ENCODE results near the gene DDX25. TPM values are rescaled to one million over a fixed set of nuclear protein-coding genes. Genes with fewer than 3 reads are reported as not detected.

The DDX25 gene
- total and polyA plus RNA-seq, 9 of the 15 experiments (the other 6 are each of a cell fraction or from before 2014, with no cell fraction given) = not detected

DNA sequence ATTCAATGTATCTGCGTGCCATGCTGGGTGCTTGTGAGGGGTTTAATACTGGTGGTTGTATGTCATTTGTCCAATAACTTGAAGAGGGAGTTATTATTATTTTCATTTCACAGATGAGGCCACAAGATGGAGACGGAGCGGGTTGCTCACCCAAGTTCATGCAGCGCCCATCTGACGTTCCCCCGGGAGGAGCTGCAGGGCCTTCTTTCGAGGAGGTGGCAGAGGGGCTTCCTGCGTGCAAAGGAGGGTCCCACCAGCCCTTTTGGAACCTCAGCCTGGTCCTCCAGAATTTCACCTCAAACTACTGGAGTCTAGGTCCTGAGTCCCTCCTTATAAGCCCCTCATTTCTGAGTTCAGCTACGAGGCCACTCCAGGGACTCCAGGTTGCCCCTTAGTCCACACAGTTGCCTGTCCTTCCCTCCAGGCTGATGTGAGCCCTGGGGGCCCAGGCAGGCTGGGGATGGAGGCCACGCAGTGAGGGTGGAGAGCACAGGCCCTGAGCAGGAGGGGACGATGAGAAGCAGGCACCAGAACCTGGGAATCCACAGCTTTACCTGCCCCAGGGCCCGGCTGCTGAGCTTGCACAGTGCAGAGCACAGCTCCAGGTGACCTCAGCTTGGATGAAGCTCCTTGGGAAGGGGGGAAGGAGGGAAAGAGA is 38.6 kb downstream of the DDX25 start:
- in situ Hi-C loops (cut with MboI) = no loop called here
- Histone ChIP-seq H3K27me3 (ENCODE audit: control insufficient read depth in 2 of 2, insufficient read depth in 2 of 2, low read length in 2 of 2) (peaks cover 17 to 56% of the 10 kb centered on the region in 2 experiments), H3K4me2 (ENCODE audit: insufficient read depth, low read length) (no peak overlapping the region), H2AFZ (ENCODE audit: low read depth, low read length) (no peak overlapping the region), H3K9ac (ENCODE audit: insufficient read depth in 1 of 2, low read depth in 2 of 2, low read length in 2 of 2) (peak overlapping the region in 1 of 2 experiments; percentile 63; a peak in 1 of 4 replicates), H3K36me3 (ENCODE audit: control insufficient read depth, insufficient read depth, low read length) (no peaks in the 10 kb centered on the region), H3K9me1 (ENCODE audit: control insufficient read depth, insufficient read depth, low read length) (no peaks in the 10 kb centered on the region), H4K20me1 (replicated peaks; ENCODE audit: control insufficient read depth, insufficient read depth, low read length) (peaks cover 5% of the 10 kb centered on the region), H3K4me3 (no peak overlapping the region), H3K4me1 (replicated peaks in 1 of 2; ENCODE audit: control insufficient read depth in 2 of 2, insufficient read depth in 2 of 2, low read length in 2 of 2) (peaks cover 2 to 15% of the 10 kb centered on the region in 2 experiments; a peak in 3 of 5 replicates), H3K9me3 (replicated peaks; ENCODE audit: control insufficient read depth, insufficient read depth, low read depth, low read length) (no peaks in the 10 kb centered on the region), H3K79me2 (ENCODE audit: control insufficient read depth, insufficient read depth, low read length) (no peaks in the 10 kb centered on the region), H3K27ac (ENCODE audit: extremely low read depth, low read depth, low read length) (no peak overlapping the region)
- 11% methylated on average over 10 of the region's 12 CpGs for WGBS (ENCODE audit: insufficient coverage, low coverage, missing lambda C conversion rate)
- FAIRE-seq = no peak
- no peak for ATAC-seq
- CTCF ChIA-PET (ENCODE audit: low intra/inter-chr PET ratio) = no interaction called here
- POLR2A ChIA-PET = interaction anchor here (1.5 kb wide), 1 partner anchor 11 kb away, joined by 6 read pairs; no protein-coding TSS in a partner anchor
- no TSS peak for BruUV-seq (replicated peaks)
- no peak for DNase-seq (ENCODE audit: extremely low read depth in 1 of 4, low spot score in 3 of 4)
- intact Hi-C loops (cut with micrococcal nuclease) = loop anchor here (5.0 kb wide), 1 partner anchor 249 kb away; no protein-coding TSS in a partner anchor
- no peak for TF ChIP-seq NR0B1 (IDR thresholded peaks at IDR 0.05; ENCODE audit: partially characterized antibody)
- no peak for TF ChIP-seq CHD2 (IDR thresholded peaks at IDR 0.05; ENCODE audit: low read depth, low read length)
- TF ChIP-seq, protein P1, sequence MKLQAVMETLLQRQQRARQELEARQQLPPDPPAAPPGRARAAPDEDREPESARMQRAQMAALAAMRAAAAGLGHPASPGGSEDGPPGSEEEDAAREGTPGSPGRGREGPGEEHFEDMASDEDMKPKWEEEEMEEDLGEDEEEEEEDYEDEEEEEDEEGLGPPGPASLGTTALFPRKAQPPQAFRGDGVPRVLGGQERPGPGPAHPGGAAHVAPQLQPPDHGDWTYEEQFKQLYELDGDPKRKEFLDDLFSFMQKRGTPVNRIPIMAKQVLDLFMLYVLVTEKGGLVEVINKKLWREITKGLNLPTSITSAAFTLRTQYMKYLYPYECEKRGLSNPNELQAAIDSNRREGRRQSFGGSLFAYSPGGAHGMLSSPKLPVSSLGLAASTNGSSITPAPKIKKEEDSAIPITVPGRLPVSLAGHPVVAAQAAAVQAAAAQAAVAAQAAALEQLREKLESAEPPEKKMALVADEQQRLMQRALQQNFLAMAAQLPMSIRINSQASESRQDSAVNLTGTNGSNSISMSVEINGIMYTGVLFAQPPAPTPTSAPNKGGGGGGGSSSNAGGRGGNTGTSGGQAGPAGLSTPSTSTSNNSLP (IDR thresholded peaks at IDR 0.05; ENCODE audit: borderline replicate concordance, low read depth, low read length) = no peak
- no peak for TF ChIP-seq GABPB2 (CRISPR knock-in tag; conservative IDR thresholded peaks at IDR 0.05)
- no peak for TF ChIP-seq NR3C1 (CRISPR knock-in tag; IDR thresholded peaks at IDR 0.05)
- no peak for TF ChIP-seq EGR1 (conservative IDR thresholded peaks at IDR 0.05)
- TF ChIP-seq KLF10 (CRISPR knock-in tag; IDR thresholded peaks at IDR 0.05) = no peak
- no peak for TF ChIP-seq ZNF766 (CRISPR knock-in tag; conservative IDR thresholded peaks at IDR 0.05)
- no peak for TF ChIP-seq BRD9 (IDR thresholded peaks at IDR 0.05; ENCODE audit: low read depth, partially characterized antibody)
- TF ChIP-seq KAT2B (IDR thresholded peaks at IDR 0.05; ENCODE audit: low read depth, low read length) = no peak
- no peak for TF ChIP-seq PTTG1 (tag; IDR thresholded peaks at IDR 0.05; ENCODE audit: low read depth)
- no peak for TF ChIP-seq HMG20B (CRISPR knock-in tag; IDR thresholded peaks at IDR 0.05)
- no peak for TF ChIP-seq CHD1 (IDR thresholded peaks at IDR 0.05; ENCODE audit: low read length)
- TF ChIP-seq TSHZ1 (CRISPR knock-in tag; IDR thresholded peaks at IDR 0.05) = no peak

Data from K562 (cell line).